GM12878 (cell line): Measurements from ENCODE around the gene COPG2. TPM values are rescaled to one million over a fixed set of nuclear protein-coding genes. Genes with fewer than 3 reads are reported as not detected.

Source experiments
- ATAC-seq: fragments of 200-7000 bp; cut with Tn5 transposase; 3 replicates; pipeline ENCODE4 v1.9.1; 2020; ENCODE audit warnings: mild to moderate bottlenecking, moderate library complexity
- BruUV-seq: library from RNA; stranded (reverse); fragments of 400-500 nt; replicated peaks from 2 replicates; lab custom pipeline; 2021; lab: Mats Ljungman, UMichigan
- CTCF ChIA-PET: fragments of 300-600 bp; sonication (Branson Sonifier 250); formaldehyde crosslinking; extraction: SDS; loops from one replicate; lab custom pipeline; 2021; ENCODE audit warnings: inconsistent platforms; lab: Yijun Ruan, JAX
- POLR2A ChIA-PET: fragments of 350-600 bp; formaldehyde crosslinking; extraction: SDS; loops from one replicate; lab custom pipeline; 2021; ENCODE audit warnings: inconsistent platforms; lab: Charles Lee
- RAD21 ChIA-PET: fragments of 300-600 bp; sonication (Branson Sonifier 250); formaldehyde crosslinking; loops from one replicate; lab custom pipeline; 2023; ENCODE audit warnings: antibody characterized with exemption; ENCODE audit not compliant: unreplicated experiment; lab: Charles Lee
- SMC1A ChIA-PET: fragments of 300-600 bp; sonication (Branson Sonifier 250); formaldehyde crosslinking; loops from one replicate; lab custom pipeline; 2023; ENCODE audit not compliant: unreplicated experiment, uncharacterized antibody; lab: Charles Lee
- DNase-seq: peaks from one replicate; pipeline ENCODE4 v3.0.0-alpha.2; 2011; ENCODE audit warnings: low read depth, low spot score
- FAIRE-seq: peaks from 3 replicates; lab custom pipeline; 2011; peaks lifted over from hg19 to GRCh38; lab: Jason Lieb, UNC
- H2AFZ ChIP-seq: 2 replicates; pipeline ENCODE4 v1.6.0; 2011; ENCODE audit warnings: low read depth, low read length, control low read depth; ENCODE audit not compliant: control insufficient read depth
- H3K27ac ChIP-seq: 2 replicates; pipeline ENCODE4 v1.5.1; 2011; ENCODE audit warnings: control low read depth; ENCODE audit not compliant: control insufficient read depth, insufficient read depth
- H3K27me3 ChIP-seq, 2 experiments: replicated peaks in 1 of 2; 2 replicates each; pipeline versions ENCODE4 v1.6.0 to v1.6.1; 2011; ENCODE audit warnings: low read length in 1 of 2; ENCODE audit not compliant: control insufficient read depth in 2 of 2, insufficient read depth in 2 of 2
- H3K36me3 ChIP-seq, 2 experiments: 2 replicates each; pipeline ENCODE4 v1.5.1; 2011; ENCODE audit warnings: low read length in 1 of 2; ENCODE audit not compliant: control insufficient read depth in 2 of 2, insufficient read depth in 2 of 2
- H3K4me1 ChIP-seq: 2 replicates; pipeline ENCODE4 v1.6.1; 2011; ENCODE audit warnings: mild to moderate bottlenecking, low read length, moderate library complexity, mixed read lengths; ENCODE audit not compliant: control insufficient read depth, insufficient read depth
- H3K4me2 ChIP-seq: 2 replicates; pipeline ENCODE4 v1.6.0; 2011; ENCODE audit warnings: control low read depth; ENCODE audit not compliant: control insufficient read depth, insufficient read depth
- H3K4me3 ChIP-seq: fragments of 200-600 bp; sonication (generic); 2 replicates; pipeline ENCODE4 v1.5.1; 2016
- H3K79me2 ChIP-seq: 2 replicates; pipeline ENCODE4 v1.6.0; 2011; ENCODE audit warnings: low read length; ENCODE audit not compliant: control insufficient read depth, insufficient read depth
- H3K9ac ChIP-seq: 2 replicates; pipeline ENCODE4 v1.8.0; 2011; ENCODE audit warnings: low read length, control low read depth, mixed read lengths; ENCODE audit not compliant: control insufficient read depth, insufficient read depth
- H3K9me3 ChIP-seq: replicated peaks from 3 replicates; pipeline ENCODE4 v1.5.1; 2011; ENCODE audit warnings: mild to moderate bottlenecking, low read length; ENCODE audit not compliant: control insufficient read depth, insufficient read depth
- H4K20me1 ChIP-seq: 2 replicates; pipeline ENCODE4 v1.6.0; 2011; ENCODE audit not compliant: control insufficient read depth, insufficient read depth
- CHD1 ChIP-seq: IDR thresholded peaks from 2 replicates; pipeline ENCODE4 v1.6.1; 2012; ENCODE audit warnings: low read depth, low read length, improper control_type of control experiment
- CREM ChIP-seq: IDR thresholded peaks from 2 replicates; pipeline ENCODE4 v1.6.1; 2014; ENCODE audit warnings: antibody characterized with exemption, low read depth
- EP300 ChIP-seq, 2 experiments: fragments of 150-350 bp in 1 of 2; IDR thresholded peaks; 2 replicates each; pipeline ENCODE4 v1.6.1; 2011 to 2012; ENCODE audit warnings: low read depth in 2 of 2, low read length in 2 of 2, borderline replicate concordance in 1 of 2, improper control_type of control experiment in 1 of 2, inconsistent platforms in 1 of 2; ENCODE audit not compliant: control insufficient read depth in 1 of 2
- GABPA ChIP-seq: IDR thresholded peaks from 2 replicates; pipeline ENCODE4 v1.6.1; 2014; ENCODE audit warnings: antibody characterized with exemption, low read depth, mild to moderate bottlenecking, inconsistent platforms
- IKZF1 ChIP-seq: fragments of 450-650 bp; conservative IDR thresholded peaks from 2 replicates; pipeline ENCODE4 v1.6.1; 2017; ENCODE audit warnings: antibody characterized with exemption, mild to moderate bottlenecking
- MTA3 ChIP-seq: IDR thresholded peaks from 2 replicates; pipeline ENCODE4 v1.6.1; 2012; ENCODE audit warnings: low read length, inconsistent platforms, borderline replicate concordance
- MYC ChIP-seq: IDR thresholded peaks from 2 replicates; pipeline ENCODE4 v1.6.1; 2011; ENCODE audit warnings: mild to moderate bottlenecking, low read length, moderate library complexity, inconsistent platforms; ENCODE audit not compliant: insufficient read depth, insufficient replicate concordance, insufficient read length, severe bottlenecking
- NR2C2 ChIP-seq: IDR thresholded peaks from 2 replicates; pipeline ENCODE4 v1.6.1; 2011; ENCODE audit warnings: borderline replicate concordance, low read depth; ENCODE audit not compliant: control insufficient read depth, insufficient read length
- RFX5 ChIP-seq: IDR thresholded peaks from 2 replicates; pipeline ENCODE4 v1.6.1; 2011; ENCODE audit warnings: low read depth, low read length, improper control_type of control experiment
- RUNX3 ChIP-seq: IDR thresholded peaks from 2 replicates; pipeline ENCODE4 v1.6.1; 2012; ENCODE audit warnings: low read length, inconsistent platforms
- SIX5 ChIP-seq: IDR thresholded peaks from 2 replicates; pipeline ENCODE4 v1.6.1; 2011; ENCODE audit warnings: mild to moderate bottlenecking, low read depth, low read length, moderate library complexity; ENCODE audit not compliant: severe bottlenecking
- SREBF2 ChIP-seq: IDR thresholded peaks from 2 replicates; pipeline ENCODE4 v1.6.1; 2012; ENCODE audit warnings: mild to moderate bottlenecking, low read length
- SUPT20H ChIP-seq: IDR thresholded peaks from 2 replicates; pipeline ENCODE4 v1.6.1; 2011; ENCODE audit warnings: low read depth, mild to moderate bottlenecking, low read length, moderate library complexity, borderline replicate concordance; ENCODE audit not compliant: control insufficient read depth
- TCF3 ChIP-seq: IDR thresholded peaks from 2 replicates; pipeline ENCODE4 v1.6.1; 2012; ENCODE audit warnings: low read depth, mild to moderate bottlenecking, low read length, borderline replicate concordance; ENCODE audit not compliant: insufficient read depth
- ZBED1 ChIP-seq: IDR thresholded peaks from 2 replicates; pipeline ENCODE4 v1.6.1; 2016; ENCODE audit warnings: borderline replicate concordance
- whole genome bisulfite sequencing: methylation state at CpG from one replicate; pipeline ENCODE4 v1.1.6; 2016; ENCODE audit warnings: low lambda C conversion rate; ENCODE audit not compliant: insufficient replicate concordance, insufficient coverage; ENCODE audit errors: missing lambda C conversion rate; 5-methylcytosine and 5-hydroxymethylcytosine counted together
- in situ Hi-C: fragments of 300-500 bp; cut with MboI; formaldehyde crosslinking; loops from 9 replicates; pipeline ENCODE4 v1.14.3; 2018; ENCODE audit warnings: mixed read lengths
- intact Hi-C: fragments of 100-400 bp; cut with micrococcal nuclease; formaldehyde crosslinking; loops from one replicate; pipeline ENCODE4 v1.14.2; 2022; ENCODE audit not compliant: unreplicated experiment
- polyA plus RNA-seq, 11 experiments: library from polyadenylated mRNA; depleted of rRNA in 4 of 11; unstranded in 6 of 11; stranded (reverse) in 5 of 11; fragments of >200 nt; fragmentation: Nextera tagmentation in 4 of 11; fragmentation: Illumina TruSeq in 1 of 11; extraction: Ambion mirVana in 4 of 11; extraction: Trizol in 1 of 11; gene quantifications; 1 replicate in 1 of 11; 2 replicates in 10 of 11; pipeline versions ENCODE4 v1.2.1 to v1.2.3, GENCODE V29; 2011 to 2016; ENCODE audit warnings: inconsistent platforms in 2 of 11, missing spikeins in 2 of 11, low read depth in 1 of 11
- total RNA-seq, 4 experiments: library from RNA; depleted of rRNA in 3 of 4; stranded (reverse); fragments of >200 nt in 3 of 4; fragmentation: Illumina TruSeq in 1 of 4; extraction: Trizol in 1 of 4; gene quantifications; 2 replicates each; pipeline versions ENCODE4 v1.2.1 to v1.2.3, GENCODE V29; 2013 to 2021
- TF ChIP-seq, protein P1 (sequence below): fragments of 450-650 bp; IDR thresholded peaks from 2 replicates; pipeline ENCODE4 v1.6.1; 2017; ENCODE audit warnings: low read depth, mild to moderate bottlenecking, moderate library complexity

COPG2 gene
- total and polyA plus RNA-seq, 10 of the 15 experiments (the other 5 are each of a cell fraction or from before 2014, with no cell fraction given), result 3.4 to 37.8 (median 16.7) TPM

DNA sequence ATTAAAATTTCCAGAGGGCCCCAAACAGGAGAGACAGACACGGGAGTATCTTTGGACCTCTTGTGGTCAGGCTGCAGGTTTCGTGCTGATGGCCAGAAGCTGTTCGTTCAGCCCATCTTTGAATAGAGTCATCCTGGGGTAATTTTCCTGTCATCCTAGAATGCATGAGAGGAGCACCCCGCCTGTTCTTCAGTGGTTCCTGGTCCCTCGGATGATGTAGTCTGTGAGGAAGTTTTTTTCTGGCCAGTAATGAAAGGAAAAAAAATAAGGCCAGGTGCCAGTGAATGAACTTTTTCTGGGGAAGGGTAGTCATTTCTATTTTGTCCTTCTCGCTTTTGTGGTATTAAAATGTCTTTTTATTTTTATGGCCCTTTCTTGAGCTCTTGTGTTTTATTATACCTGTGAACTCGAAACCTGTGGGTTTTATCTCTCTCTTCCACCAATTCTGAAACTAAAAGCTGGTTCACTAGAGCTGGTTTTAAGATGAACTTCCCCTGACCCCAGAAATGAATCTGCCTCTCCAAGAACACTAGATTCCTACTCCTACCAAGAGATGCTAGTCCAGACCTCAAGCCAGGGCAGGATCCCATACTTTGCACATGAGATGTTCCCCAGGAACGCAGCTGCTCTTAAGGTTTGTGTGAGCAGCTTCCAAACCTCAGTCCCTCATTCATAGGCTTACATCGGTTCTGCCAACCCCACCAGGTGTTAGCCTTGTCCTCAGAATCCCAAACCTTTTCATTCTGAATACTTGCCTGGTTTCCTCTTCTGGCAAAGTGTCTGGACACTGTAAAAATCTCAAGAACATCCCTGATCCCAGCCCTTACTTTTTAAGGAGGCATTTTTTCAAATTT lies 192.0 kb downstream of the COPG2 start (continued):
- TF ChIP-seq CREM (no peak), IKZF1 (0 out of 2 replicates have a peak, but pooled peaks have one; percentile 16), MTA3 (no peak), ZBED1 (no peak), RUNX3 (peak; percentile 79), CHD1 (no peak), NR2C2 (no peak), RFX5 (no peak)

DNA sequence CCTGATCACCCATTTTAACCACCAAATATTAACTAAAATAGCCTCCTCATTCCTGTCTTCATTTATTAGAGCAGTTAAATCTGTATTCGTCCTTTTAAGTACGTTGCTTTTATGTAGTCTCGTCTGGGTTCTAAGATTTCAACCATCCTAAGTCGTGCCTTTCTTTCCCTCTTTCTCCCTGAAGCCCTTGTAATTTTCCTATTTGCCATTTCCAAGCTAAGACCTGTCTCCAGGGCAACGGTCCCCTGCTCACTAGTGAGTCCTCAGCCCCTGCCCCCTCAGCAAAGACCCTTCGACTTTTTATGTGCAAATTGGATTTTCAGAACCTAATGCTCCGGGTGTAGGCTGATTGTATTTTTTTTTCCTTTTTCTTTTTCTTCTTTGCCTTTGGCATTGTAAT lies 192.8 kb downstream of the COPG2 start:
- in situ Hi-C loops (no loop called here), intact Hi-C loops (no loop called here)
- no peak for FAIRE-seq
- H3K79me2 ChIP-seq, result no peaks in the 10 kb centered on the region
- H3K4me2 ChIP-seq, result no peak overlapping the region
- H3K36me3 ChIP-seq, result no peaks in the 10 kb centered on the region
- ChIA-PET POLR2A (no interaction called here), CTCF (interaction anchor here (1.7 kb wide), 1 partner anchor 9 kb away, joined by 4 read pairs; no protein-coding TSS in a partner anchor), RAD21 (no interaction called here), SMC1A (interaction anchor here (1.2 to 1.8 kb wide), 4 partner anchors 9 to 234 kb away, joined by 3 to 5 read pairs (median 4); no protein-coding TSS in a partner anchor)
- peaks cover 11% of the 10 kb centered on the region; the same call in 1 of the 2 replicates for H3K4me1 ChIP-seq
- ATAC-seq, result no peak
- H3K4me3 ChIP-seq, result no peak overlapping the region
- TF ChIP-seq RUNX3 (no peak), SIX5 (no peak), TCF3 (no peak), MYC (no peak), SUPT20H (no peak), SREBF2 (no peak), GABPA (no peak), EP300 (IDR thresholded peaks at IDR 0.05; ENCODE audit: borderline replicate concordance in 1 of 2, control insufficient read depth in 1 of 2, low read depth in 2 of 2, low read length in 2 of 2) (no peak)
- TF ChIP-seq, protein P1, sequence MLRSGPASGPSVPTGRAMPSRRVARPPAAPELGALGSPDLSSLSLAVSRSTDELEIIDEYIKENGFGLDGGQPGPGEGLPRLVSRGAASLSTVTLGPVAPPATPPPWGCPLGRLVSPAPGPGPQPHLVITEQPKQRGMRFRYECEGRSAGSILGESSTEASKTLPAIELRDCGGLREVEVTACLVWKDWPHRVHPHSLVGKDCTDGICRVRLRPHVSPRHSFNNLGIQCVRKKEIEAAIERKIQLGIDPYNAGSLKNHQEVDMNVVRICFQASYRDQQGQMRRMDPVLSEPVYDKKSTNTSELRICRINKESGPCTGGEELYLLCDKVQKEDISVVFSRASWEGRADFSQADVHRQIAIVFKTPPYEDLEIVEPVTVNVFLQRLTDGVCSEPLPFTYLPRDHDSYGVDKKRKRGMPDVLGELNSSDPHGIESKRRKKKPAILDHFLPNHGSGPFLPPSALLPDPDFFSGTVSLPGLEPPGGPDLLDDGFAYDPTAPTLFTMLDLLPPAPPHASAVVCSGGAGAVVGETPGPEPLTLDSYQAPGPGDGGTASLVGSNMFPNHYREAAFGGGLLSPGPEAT, result no peak
- H4K20me1 ChIP-seq, result no peaks in the 10 kb centered on the region
- no peak for DNase-seq
- BruUV-seq, result no TSS peak
- H3K27me3 ChIP-seq, result no peaks in the 10 kb centered on the region
- peak overlapping the region; percentile 63 for H3K27ac ChIP-seq
- no peak overlapping the region for H3K9ac ChIP-seq
- H3K9me3 ChIP-seq, result no peaks in the 10 kb centered on the region; the same call in 2 of the 3 replicates
- WGBS, result 63% methylated on average over 7 of the region's 7 CpGs
- no peak overlapping the region for H2AFZ ChIP-seq
